Measurements from ENCODE around the gene MUSTN1.

GRCh38 chr3:52795298-52795900 lies 39.4 kb downstream of the MUSTN1 start:
- TF ChIP-seq CTCF (IDR thresholded peaks at IDR 0.05), result no peak
- no peak for TF ChIP-seq POLR2A (IDR thresholded peaks at IDR 0.05)
- no peak for TF ChIP-seq POLR2AphosphoS5 (IDR thresholded peaks at IDR 0.05; ENCODE audit: insufficient read depth in 1 of 2, low read depth in 1 of 2)
